Measurements from ENCODE around the gene DISC1. TPM values are rescaled to one million over a fixed set of nuclear protein-coding genes. Genes with fewer than 3 reads are reported as not detected.

The DISC1 gene
- total and polyA plus RNA-seq, 2 donors (not counting 3 experiments of a cell fraction or from before 2014, with no cell fraction given), result 3.3 to 14.7 TPM

DNA sequence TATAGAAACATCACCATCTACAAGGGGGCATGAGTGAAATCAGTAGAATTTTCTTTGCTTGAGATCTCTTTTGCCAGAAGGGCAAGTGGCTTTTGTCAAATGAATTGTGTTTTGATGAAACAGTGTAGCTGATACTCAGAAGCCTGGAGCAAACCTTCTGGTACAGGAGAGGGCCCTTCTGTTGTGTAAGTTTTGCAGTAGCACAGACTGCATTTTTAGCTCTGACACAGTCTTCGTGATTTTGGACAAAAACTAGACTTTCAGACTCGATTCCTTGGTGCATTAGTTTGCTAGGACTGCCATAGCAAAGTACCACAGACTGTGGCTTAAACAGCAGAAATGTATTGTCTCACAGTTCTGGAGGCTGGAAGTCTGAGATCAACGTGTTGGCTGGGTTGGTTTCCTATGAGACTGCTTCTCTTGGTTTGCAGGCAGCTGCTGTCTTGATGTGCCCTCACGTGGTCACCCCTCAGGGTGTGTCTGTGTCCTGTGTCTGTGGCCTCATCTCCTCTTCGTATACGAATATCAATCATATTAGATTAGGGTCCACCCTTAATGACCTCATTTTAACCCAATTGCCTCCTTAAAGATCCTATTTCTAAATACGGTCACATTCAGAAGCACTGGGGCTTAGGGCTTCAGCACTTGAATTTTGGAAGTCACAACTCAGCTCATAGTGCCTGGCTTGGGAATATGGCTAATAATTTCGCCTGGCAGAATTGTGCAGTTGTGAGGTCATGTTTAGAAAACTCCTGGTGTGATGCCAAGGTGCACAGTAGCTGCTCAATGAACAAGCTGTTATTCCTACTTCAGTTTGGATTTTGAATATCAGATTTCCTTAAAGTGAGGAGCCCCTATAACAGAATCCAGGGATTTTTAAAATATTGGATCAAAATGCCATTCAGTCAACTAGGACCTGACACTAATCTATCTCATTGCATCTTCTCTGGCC lies 21.2 kb upstream of the DISC1 start:
- no peak for TF ChIP-seq FOS (IDR thresholded peaks at IDR 0.05; ENCODE audit: borderline replicate concordance, insufficient read depth, low read length)
- TF ChIP-seq POLR2AphosphoS5 (IDR thresholded peaks at IDR 0.05; ENCODE audit: insufficient read depth, low read depth, low read length), result no peak
- no peak for TF ChIP-seq JUN (IDR thresholded peaks at IDR 0.05; ENCODE audit: borderline replicate concordance, insufficient read depth, insufficient read length, low read depth)
- TF ChIP-seq EZH2 (IDR thresholded peaks at IDR 0.05; ENCODE audit: borderline replicate concordance, low read depth, low read length, severe bottlenecking), result no peak
- TF ChIP-seq, protein P1, sequence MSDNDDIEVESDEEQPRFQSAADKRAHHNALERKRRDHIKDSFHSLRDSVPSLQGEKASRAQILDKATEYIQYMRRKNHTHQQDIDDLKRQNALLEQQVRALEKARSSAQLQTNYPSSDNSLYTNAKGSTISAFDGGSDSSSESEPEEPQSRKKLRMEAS (IDR thresholded peaks at IDR 0.05; ENCODE audit: insufficient read depth, insufficient read length), result no peak
- TF ChIP-seq GATA2 (IDR thresholded peaks at IDR 0.05; ENCODE audit: insufficient read depth, insufficient read length, low read depth, low read length), result no peak
- TF ChIP-seq POLR2A (IDR thresholded peaks at IDR 0.05; ENCODE audit: low read depth, low read length), result no peak
- TF ChIP-seq, protein P2, sequence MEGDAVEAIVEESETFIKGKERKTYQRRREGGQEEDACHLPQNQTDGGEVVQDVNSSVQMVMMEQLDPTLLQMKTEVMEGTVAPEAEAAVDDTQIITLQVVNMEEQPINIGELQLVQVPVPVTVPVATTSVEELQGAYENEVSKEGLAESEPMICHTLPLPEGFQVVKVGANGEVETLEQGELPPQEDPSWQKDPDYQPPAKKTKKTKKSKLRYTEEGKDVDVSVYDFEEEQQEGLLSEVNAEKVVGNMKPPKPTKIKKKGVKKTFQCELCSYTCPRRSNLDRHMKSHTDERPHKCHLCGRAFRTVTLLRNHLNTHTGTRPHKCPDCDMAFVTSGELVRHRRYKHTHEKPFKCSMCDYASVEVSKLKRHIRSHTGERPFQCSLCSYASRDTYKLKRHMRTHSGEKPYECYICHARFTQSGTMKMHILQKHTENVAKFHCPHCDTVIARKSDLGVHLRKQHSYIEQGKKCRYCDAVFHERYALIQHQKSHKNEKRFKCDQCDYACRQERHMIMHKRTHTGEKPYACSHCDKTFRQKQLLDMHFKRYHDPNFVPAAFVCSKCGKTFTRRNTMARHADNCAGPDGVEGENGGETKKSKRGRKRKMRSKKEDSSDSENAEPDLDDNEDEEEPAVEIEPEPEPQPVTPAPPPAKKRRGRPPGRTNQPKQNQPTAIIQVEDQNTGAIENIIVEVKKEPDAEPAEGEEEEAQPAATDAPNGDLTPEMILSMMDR (IDR thresholded peaks at IDR 0.05; ENCODE audit: extremely low read depth in 1 of 2, insufficient read depth in 1 of 2, low read depth in 1 of 2, low read length in 2 of 2), result no peak
- no peak overlapping the region for H3K4me3 ChIP-seq (replicated peaks in 1 of 3; ENCODE audit: insufficient read depth in 1 of 3, low read depth in 1 of 3, low read length in 3 of 3)
- H3K9me1 ChIP-seq (replicated peaks; ENCODE audit: control insufficient read depth, extremely low read depth, insufficient read depth, low read length), result no peaks in the 10 kb centered on the region
- intact Hi-C loops (cut with micrococcal nuclease) (loop anchor here (2.0 to 10.0 kb wide), 3 partner anchors 395 to 963 kb away; partner anchors contain the start of genes ARV1, COG2 and TTC13), dilution Hi-C loops (cut with MboI; ENCODE audit: extremely low pct_ligation_motif_present, low sequenced_read_pairs) (no loop called here)
- H3K27me3 ChIP-seq (ENCODE audit: control insufficient read depth in 2 of 2, insufficient read depth in 2 of 2, low read length in 2 of 2), result peaks cover 5 to 9% of the 10 kb centered on the region in 2 experiments
- no peak overlapping the region for H2AFZ ChIP-seq (ENCODE audit: low read depth, low read length)
- no peak overlapping the region for H3K9ac ChIP-seq (replicated peaks; ENCODE audit: extremely low read depth, insufficient read depth, low read length)
- DNase-seq (ENCODE audit: low read depth, low spot score) (no peak), FAIRE-seq (no peak)
- no peaks in the 10 kb centered on the region for H3K79me2 ChIP-seq (ENCODE audit: control insufficient read depth, insufficient read depth, low read length)
- POLR2A ChIA-PET, result no interaction called here
- H3K9me3 ChIP-seq (replicated peaks; ENCODE audit: control insufficient read depth, insufficient read depth, low read length), result no peaks in the 10 kb centered on the region
- H3K4me2 ChIP-seq (ENCODE audit: insufficient read depth, low read length), result no peak overlapping the region
- H3K4me1 ChIP-seq (ENCODE audit: control insufficient read depth, extremely low read depth, insufficient read depth, low read length), result peaks cover 8% of the 10 kb centered on the region
- H3K36me3 ChIP-seq (ENCODE audit: control insufficient read depth in 2 of 2, extremely low read depth in 1 of 2, insufficient read depth in 2 of 2, low read length in 2 of 2), result no peaks in the 10 kb centered on the region
- CTCF ChIA-PET, result interaction anchor here (1.4 to 3.4 kb wide), 3 partner anchors 12 to 290 kb away, joined by 8 to 15 read pairs (median 10); no protein-coding TSS in a partner anchor
- no peak overlapping the region for H3K27ac ChIP-seq (ENCODE audit: insufficient read depth, low read depth, low read length)
- BruUV-seq (replicated peaks), result no TSS peak
- no peaks in the 10 kb centered on the region for H4K20me1 ChIP-seq (replicated peaks; ENCODE audit: control insufficient read depth, extremely low read depth, insufficient read depth, low read length)
